PFSK-1 (cell line): ENCODE measurements around the gene TBC1D9.

ENCODE experiments used
- FOXP2 ChIP-seq: optimal IDR thresholded peaks from 2 replicates; pipeline ENCODE3; 2011; ENCODE audit warnings: borderline replicate concordance, control low read depth, inconsistent platforms; ENCODE audit not compliant: insufficient read depth; ENCODE audit errors: extremely low read length, extremely low read depth
- POLR2AphosphoS5 ChIP-seq: IDR thresholded peaks from 2 replicates; pipeline ENCODE4 v1.6.1; 2012; ENCODE audit warnings: low read depth, mild to moderate bottlenecking, control low read depth, low read length, moderate library complexity
- REST ChIP-seq, 2 experiments: IDR thresholded peaks; 2 replicates each; pipeline versions ENCODE4 v1.6.1 to v1.8.0; 2011 to 2012; ENCODE audit warnings: low read depth in 2 of 2, low read length in 2 of 2, control low read depth in 1 of 2, inconsistent platforms in 1 of 2, mild to moderate bottlenecking in 1 of 2, moderate library complexity in 1 of 2; ENCODE audit not compliant: insufficient read depth in 1 of 2
- SIN3A ChIP-seq: IDR thresholded peaks from 2 replicates; pipeline ENCODE4 v1.6.1; 2012; ENCODE audit warnings: mild to moderate bottlenecking, low read length, moderate library complexity, borderline replicate concordance; ENCODE audit not compliant: insufficient read depth
- TAF1 ChIP-seq: IDR thresholded peaks from 2 replicates; pipeline ENCODE4 v1.6.1; 2012; ENCODE audit warnings: low read length, control low read depth, borderline replicate concordance; ENCODE audit not compliant: insufficient read depth

Gene TBC1D9

DNA sequence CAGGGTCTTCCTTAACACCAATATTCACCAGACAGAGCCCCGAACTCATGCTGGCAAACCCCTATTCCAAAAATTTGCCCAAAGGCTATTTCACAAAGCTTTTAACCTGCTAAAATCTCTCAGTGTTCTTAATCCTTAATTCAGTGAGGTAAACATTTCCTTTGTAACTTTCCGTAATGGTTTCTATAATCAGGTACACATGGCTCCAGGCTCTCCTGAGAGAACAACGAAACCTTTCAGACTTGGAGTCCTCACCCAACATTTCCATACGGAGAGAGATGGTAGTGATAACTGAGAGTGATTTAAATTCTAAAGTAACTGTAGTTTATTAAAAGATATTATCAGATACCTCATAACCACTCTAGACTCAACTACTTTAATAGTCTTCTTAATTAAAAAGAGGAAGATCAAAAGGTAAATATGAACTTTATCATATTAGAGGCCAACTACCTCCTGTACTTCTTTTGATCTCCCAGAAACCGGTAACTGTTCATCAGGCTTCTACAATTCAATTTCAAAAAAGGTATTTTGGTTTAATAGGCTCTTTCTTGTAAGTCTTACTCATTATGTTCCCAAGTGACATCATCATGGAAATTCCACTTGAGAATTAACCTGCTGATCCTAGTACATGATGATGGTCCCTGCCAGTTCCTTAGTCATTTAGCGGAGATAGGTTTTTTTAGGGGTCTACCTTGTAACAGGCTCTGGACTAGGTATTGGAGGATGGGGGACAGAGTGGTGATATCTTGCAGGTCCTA is 96.1 kb downstream of the TBC1D9 start:
- TF ChIP-seq TAF1 = no peak
- no peak for TF ChIP-seq POLR2AphosphoS5
- TF ChIP-seq SIN3A = no peak
- no peak for TF ChIP-seq FOXP2
- no peak for TF ChIP-seq REST (IDR thresholded peaks at IDR 0.05; ENCODE audit: insufficient read depth in 1 of 2, low read depth in 2 of 2, low read length in 2 of 2)

GRCh38 chr4:140654495-140654814 is 101.7 kb downstream of the TBC1D9 start:
- TF ChIP-seq SIN3A (no peak), FOXP2 (no peak), REST (IDR thresholded peaks at IDR 0.05; ENCODE audit: insufficient read depth in 1 of 2, low read depth in 2 of 2, low read length in 2 of 2) (no peak), POLR2AphosphoS5 (no peak), TAF1 (no peak)

DNA sequence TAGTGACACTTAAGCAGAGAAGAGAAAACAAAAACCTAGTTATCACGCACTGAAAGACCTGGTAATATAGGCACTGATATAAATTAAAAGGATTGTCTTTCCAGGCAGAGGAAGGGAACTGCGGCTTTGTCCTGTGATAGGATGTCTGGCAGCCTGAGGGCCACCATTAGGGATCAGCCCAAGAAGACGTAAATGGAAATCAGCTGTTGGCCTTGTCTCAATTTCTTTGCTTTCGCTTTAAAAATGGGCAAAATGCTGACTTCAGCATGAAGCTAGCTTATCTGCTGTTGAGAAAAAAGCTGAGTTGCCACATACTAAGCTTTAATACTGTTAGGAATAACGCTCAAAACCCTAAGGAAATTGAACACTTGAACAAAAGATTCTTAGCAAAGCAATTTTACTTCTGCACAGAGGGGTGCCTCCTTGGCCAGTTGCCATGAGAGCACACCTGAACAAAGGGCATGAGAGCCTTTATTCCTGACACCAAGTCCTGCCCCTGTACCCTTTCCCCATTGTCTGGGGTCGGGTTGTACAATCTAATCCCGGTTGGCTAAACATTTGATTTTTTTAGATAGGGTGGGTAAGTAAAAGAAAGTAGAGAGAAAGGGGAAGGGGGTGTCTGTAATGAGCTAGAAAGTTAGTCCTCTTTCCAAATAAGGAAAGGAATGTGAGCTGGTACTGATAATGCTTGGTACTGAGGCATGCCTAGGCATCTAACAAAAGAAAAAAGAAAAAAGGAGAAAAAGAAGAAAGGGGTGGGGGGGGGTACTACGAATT is 102.3 kb downstream of the TBC1D9 start:
- TF ChIP-seq REST (IDR thresholded peaks at IDR 0.05; ENCODE audit: insufficient read depth in 1 of 2, low read depth in 2 of 2, low read length in 2 of 2) = no peak
- no peak for TF ChIP-seq FOXP2
- TF ChIP-seq POLR2AphosphoS5 = no peak
- TF ChIP-seq TAF1 = no peak
- TF ChIP-seq SIN3A = no peak

DNA sequence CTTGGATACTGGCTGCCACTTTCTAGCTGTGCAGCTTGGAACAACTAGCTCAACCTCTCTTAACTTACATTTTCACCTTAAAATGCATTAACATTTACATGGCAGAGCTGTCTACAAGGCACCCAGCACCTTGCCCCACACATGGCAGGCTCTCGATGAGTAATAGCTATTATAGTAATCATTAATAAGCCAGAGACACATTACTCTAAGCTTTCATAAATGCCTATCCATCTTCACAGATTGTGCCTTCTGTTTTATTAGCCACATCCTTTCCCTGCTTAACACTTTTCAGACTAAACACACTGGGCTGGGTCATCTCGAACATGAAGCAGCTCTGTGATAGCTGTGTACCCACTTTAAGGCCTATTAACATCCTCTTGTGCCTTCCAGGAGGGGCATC is 103.6 kb downstream of the TBC1D9 start:
- no peak for TF ChIP-seq POLR2AphosphoS5
- no peak for TF ChIP-seq TAF1
- no peak for TF ChIP-seq FOXP2
- no peak for TF ChIP-seq REST (IDR thresholded peaks at IDR 0.05; ENCODE audit: insufficient read depth in 1 of 2, low read depth in 2 of 2, low read length in 2 of 2)
- TF ChIP-seq SIN3A = no peak
